NCI-H82 (cell line): ENCODE data around the gene ACR.

Source experiments
- DNase-seq: peaks from one replicate; lab custom pipeline; 2025; lab: John Stamatoyannopoulos, UW

The ACR gene

GRCh38 chr22:50737728-50738648 is at the start of gene ACR:
TSS of gene ACR (plus strand) at chr22:50738204. CDS start at chr22:50738236, 32 bp downstream.
- no peak for DNase-seq

- no peak for DNase-seq
These were observed 49.6 kb upstream of the ACR start for GRCh38 chr22:50688448-50688847.

- peak; percentile 22 for DNase-seq
These were observed 46.5 kb upstream of the ACR start for GRCh38 chr22:50691521-50691920.

GRCh38 chr22:50693462-50693861 is 44.5 kb upstream of the ACR start:
- no peak for DNase-seq

GRCh38 chr22:50694099-50694605 is 43.9 kb upstream of the ACR start:
- no peak for DNase-seq

- no peak for DNase-seq
These were observed 43.1 kb upstream of the ACR start for GRCh38 chr22:50694766-50695420.

GRCh38 chr22:50695421-50696250 is 42.4 kb upstream of the ACR start:
- DNase-seq: no peak

- DNase-seq: no peak
These were observed 41.7 kb upstream of the ACR start for GRCh38 chr22:50696251-50696798.

- DNase-seq: no peak
These were observed 41.0 kb upstream of the ACR start for GRCh38 chr22:50696799-50697561.

- DNase-seq: no peak
These were observed 40.1 kb upstream of the ACR start for GRCh38 chr22:50697667-50698506.

GRCh38 chr22:50698546-50698945 is 39.5 kb upstream of the ACR start:
- no peak for DNase-seq

- no peak for DNase-seq
These were observed 38.8 kb upstream of the ACR start for GRCh38 chr22:50699001-50699755.

- DNase-seq: peak; percentile 56
These were observed 38.1 kb upstream of the ACR start for GRCh38 chr22:50699756-50700386.

GRCh38 chr22:50700387-50701075 is 37.5 kb upstream of the ACR start:
- no peak for DNase-seq

- DNase-seq: no peak
These were observed 37.0 kb upstream of the ACR start for GRCh38 chr22:50701076-50701419.

- no peak for DNase-seq
These were observed 36.4 kb upstream of the ACR start for GRCh38 chr22:50701428-50702154.

- no peak for DNase-seq
These were observed 35.7 kb upstream of the ACR start for GRCh38 chr22:50702261-50702671.
